GM18873 (cell line): ENCODE measurements around the gene COQ6.
"Not testable (repeated sequence)": the region's sequence is repeated elsewhere in the genome, so short reads cannot be mapped to it uniquely, and the experiment has no call there.

Experiments
- ATAC-seq: cut with Tn5 transposase; IDR thresholded peaks from one replicate; pipeline ENCODE4 v1.9.1; 2021; ENCODE audit warnings: mild to moderate bottlenecking, moderate library complexity, moderate number of reproducible peaks; ENCODE audit not compliant: unreplicated experiment, low FRiP score

The COQ6 gene

DNA sequence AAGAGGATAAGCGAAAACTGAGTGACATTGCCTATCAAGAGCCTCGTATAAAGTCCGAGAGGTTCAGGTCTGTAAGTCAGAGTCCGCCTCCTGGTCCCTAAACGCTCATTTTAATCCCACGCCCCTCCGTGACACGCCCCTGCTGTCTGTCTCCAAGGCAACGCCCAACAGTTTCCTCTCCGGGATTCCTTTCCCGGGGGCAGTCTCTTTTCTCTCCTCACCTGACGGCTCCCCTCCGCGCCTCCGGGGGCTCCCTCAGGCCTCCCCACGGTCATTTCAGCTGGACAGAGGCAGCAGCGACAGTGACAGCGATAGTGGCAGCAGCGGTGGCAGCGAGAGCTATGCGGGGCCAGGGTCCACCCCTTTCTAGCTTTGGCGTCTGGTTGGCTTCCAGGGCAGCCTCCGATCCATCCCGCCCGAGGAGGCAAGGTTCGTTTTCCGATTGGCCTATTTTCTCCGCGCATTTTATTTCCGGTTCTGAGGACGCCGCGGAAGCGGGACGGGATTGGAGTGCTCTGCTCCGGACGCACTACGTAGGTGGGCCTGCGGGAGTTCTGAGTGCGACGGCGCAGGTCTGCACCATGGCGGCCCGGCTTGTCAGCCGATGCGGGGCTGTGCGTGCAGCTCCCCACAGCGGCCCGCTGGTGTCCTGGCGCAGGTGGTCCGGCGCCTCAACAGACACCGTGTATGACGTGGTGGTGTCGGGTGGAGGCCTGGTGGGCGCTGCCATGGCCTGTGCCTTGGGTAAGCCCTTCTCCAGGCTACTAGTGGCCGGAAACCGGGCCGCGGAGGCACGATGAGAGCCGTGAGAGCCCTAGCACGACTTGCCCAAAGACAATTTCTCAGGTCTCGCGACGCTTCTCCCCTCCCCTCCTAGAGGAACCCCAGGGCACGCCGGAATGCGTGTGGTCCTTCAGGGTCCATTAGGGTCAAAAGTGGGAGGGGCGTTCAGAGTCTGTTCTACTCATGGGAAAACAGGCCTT, at the start of gene COQ6, which contains the start of gene FAM161B:
TSS of gene COQ6 (plus strand) at position 551 of the 983 bp plus-strand sequence. CDS start at position 582, 31 bp downstream.
TSS of gene FAM161B (minus strand) at position 343 of the 983 bp plus-strand sequence. CDS start at position 275, 68 bp downstream.
- ATAC-seq: peak; percentile 77

DNA sequence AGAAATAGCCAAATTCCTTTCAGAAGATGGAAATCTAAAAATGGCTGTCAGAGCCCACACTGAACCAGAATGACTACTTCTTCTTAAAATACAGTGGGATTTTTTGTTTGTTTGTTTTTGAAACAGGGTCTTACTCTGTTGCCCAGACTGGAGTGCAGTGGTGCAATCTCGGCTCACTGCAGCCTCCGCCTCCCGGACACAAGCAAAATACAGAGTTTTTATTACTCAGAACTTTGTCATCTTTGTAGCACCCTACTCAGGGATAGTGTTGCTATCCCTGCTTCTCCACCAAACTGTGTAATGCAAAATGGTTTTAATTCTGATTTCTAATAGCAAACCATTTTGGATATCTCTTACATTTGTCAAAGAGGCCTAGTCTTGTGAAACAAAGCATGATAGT, 47.1 kb upstream of the COQ6 start:
- no peak for ATAC-seq

DNA sequence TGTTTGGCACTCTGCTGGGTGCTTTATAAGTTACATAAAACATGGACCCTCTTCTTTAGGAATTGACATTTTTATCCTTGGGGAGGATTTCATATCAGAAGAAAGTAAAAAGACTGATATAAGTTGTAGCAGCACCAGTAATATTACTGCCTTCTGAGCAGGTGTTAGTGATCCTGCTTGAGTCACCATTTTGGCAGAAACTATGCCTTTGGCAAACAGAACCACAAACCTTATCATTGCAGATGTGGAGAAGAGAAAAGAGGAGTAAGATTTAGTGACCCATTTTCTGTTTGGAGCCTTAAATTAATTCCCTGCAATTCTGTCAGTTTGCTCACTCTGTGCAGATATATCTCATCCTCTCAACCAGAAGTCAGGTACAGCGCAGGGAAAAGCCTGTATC, 40.4 kb upstream of the COQ6 start:
- no peak for ATAC-seq

DNA sequence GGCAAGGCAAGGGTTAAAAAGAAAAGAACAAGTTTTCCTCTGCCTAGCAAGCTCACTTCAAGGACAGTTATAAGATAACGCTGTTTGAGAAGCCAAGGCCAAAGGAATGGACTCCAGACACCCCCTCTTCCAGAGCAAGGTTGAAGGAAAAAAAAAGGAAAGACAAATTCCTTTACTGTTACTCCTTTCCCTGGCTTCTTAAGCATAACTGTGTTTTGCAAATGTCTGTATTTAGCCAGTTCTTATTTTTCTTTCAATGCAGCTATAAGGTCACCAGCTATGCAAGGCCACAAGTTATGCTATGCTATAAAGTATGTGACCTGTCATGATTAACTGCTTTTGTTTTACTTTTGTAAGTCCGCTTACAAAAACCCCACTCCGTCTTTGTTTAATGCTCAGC, 36.8 kb upstream of the COQ6 start:
- no peak for ATAC-seq

DNA sequence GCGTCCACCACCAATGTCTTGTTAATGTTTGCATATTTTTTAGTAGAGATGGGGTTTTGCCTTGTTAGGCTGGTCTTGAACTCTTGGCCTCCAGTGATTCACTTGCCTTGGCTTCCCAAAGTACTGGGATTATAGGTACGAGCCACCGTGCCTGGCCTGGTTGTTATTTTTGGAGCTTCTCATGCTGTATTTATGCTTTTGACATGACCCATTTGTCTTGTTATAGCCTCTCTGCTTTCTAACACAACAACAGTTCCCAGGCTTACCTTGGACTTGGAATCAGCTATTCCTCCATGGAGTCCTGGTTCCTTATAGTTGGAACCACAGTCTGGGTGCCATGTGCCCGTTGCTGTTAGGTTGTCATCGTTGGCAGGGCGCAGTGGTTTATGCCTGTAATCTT, 33.8 kb upstream of the COQ6 start:
- ATAC-seq: no peak

DNA sequence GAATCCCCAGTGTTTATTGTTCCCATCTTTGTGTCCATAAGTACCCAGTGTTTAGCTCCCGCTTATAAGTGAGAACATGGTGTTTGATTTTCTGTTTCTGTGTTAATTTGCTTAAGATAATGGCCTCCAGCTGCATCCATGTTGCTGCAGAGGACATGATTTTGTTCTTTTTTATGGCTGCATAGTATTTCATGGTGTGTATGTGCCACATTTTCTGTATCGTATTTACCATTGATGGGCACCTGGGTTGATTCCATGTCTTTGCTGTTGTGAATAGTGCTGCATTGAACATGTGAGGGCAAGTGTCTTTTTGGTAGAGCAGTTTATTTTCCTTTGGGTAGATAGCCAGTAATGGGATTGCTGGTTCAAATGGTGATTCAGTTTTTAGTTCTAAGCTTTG, 30.6 kb upstream of the COQ6 start:
- ATAC-seq: not testable (repeated sequence)

DNA sequence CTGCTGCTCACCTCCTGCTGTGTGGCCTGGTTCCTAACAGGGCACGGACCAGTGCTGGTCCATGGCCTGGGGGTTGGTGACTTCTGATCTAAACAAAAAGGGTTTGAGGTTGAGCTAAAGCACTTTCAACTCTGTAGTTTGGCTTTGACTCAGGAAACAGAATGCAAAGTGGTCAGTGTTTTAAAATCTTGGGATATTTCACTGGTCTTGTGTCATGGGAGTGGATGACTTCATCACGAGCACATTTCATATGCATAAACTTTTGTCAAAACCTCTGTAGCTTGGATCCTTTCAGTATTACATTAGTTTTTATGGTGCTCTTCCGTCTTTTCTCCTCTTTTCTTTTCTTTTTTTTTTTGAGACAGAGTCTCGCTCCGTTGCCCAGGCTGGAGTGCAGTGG, 25.8 kb upstream of the COQ6 start:
- ATAC-seq: no peak

DNA sequence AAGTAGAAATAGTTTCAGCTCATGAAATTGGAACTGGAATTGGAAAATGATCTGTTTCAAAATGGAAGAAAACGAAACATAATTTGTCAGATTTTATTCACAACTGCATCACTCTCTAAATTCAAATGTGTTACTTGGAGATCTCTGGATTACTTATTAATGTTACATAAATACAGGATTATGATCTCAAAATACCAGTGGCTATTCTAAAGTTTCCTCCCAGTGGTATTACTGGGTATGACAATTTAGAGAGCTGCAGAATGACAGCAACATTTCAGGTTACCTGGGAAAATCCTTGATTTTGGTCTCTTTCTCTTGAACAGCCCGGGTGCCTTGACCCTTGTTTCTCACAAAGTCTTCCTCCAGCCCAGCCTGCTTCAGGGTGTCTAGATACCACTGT, 14.4 kb upstream of the COQ6 start:
- no peak for ATAC-seq

DNA sequence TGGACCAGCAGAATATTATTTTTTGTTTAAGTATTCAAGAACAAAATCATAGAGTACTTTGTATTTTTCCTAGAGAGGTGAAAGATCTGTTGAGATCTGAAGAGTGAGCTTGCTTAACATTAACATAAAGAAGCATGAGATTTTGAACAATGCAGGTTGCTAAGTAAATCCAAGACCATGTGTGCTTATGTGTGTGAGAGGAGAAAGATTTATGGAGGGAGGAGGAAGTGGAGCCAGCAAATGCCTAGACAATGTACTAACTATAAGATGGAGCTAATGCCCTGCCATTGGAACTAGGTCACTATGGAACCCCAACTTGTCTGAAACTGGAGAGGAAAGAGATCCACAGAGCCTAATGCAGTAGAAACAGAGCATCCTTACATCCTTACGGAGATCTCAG, 13.6 kb upstream of the COQ6 start:
- no peak for ATAC-seq

DNA sequence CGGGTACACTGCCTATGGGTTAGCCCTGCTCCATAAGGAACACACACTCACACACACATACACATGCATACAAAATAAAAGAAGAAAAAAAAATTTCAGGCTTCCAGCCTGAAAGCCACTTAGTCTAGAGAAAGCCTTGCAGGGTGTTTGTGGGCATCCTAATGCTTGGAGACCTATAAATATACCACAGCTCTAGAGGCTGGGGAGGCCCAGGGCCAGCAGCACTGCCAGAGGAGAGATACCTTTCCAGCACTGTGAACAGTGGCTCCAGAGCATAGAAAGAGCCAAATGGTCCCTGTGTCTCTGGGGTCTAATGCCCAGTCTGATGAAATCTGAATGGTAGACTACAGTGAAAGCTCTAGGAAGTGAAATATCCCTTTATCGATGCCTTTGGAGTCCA, 13.1 kb upstream of the COQ6 start:
- ATAC-seq: no peak

DNA sequence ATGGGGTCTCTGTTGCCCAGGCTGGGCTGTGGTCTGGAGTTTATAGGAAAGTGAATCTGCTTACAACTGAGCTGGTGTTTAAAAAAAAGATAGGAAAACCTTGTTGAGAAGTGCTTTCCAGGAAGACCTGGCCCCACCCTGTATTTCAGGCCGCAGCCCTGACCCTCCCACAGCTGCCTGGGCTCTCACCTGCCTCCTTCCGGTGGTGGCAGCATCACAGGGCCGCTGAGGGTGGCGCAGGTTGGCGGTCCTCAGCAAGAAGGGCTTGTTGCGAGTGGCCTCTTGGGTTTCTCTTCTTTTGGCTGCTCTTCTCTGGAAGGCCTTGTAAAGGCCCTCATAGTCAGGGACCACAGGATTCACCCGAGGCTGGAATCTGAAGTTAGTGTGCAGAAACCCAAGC, 7.9 kb upstream of the COQ6 start:
- no peak for ATAC-seq

DNA sequence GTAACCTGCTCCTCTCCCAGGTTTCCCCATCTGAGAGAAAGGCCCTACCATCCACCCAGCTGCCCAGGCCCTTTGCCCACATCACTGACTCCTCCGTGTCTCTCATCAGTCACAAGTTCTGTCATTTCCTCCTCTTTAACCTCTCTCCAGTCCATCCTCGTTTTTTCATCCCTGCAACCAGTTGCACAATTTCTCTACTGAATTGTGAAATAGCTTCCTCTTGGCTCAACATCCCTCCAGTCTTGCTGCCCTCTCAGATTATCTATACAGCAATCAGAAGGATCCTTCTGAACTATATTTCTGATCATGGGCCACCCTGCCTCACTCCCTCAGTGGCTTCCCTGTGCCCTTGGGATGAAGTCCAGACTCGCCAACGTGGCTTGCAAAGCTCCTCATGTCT, 7.0 kb upstream of the COQ6 start:
- ATAC-seq: no peak

DNA sequence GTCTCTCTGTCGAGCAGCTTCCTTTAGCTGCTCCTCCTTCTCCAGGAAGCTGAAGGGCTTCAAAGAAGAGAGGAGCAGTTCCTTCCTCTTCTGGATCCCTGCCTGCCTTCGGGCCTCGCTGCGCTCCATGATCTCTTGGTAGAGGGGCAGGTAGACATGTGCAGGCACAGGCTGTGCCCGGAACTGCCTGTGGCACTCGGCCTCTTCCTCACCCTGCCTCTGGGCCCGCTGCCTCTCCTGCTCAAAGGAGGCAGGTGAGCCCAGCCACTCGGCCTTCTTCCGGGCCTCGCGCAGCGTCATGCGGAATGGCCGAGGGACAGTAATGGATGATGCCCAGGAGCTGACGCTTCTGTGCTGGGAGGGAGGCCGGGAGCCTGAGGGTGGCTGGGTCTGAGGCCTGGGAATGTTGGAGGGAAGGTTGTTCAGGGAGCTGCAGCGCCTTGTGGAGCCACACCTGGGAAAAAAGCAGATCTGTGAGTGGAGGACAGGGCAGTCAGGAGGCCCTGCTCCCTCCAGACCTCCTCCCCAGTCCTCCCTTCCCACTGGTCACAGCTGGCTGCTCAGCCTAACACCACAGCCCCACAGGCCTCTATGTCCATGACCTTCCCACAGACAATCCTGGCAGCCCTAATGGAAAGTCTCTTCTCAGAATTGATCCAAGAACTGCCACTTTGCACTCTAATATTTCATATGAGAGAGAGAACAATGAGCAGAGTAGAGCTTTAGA, 5.5 kb upstream of the COQ6 start:
- no peak for ATAC-seq

DNA sequence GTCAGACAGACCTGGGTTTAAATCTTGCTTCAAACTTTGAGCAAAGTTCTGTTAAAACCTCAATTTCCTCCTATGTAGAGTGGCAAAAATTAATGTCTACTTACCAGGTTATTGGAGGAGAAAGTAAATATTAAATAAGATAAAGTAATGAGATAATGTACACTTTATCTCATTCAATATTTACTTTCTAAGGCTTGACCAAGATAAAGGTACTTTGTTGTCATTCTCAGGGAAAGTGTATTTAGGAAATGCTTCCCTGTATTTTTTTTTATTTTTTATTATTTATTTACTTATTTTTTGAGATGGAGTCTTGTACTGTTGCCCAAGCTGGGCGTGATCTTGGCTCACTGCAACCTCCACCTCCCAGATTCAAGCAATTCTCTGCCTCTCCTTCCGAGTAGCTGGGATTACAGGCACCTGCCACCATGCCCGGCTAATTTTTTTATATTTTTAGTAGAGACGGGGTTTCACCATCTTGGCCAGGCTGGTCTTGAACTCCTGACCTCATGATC, 4.9 kb upstream of the COQ6 start:
- no peak for ATAC-seq

DNA sequence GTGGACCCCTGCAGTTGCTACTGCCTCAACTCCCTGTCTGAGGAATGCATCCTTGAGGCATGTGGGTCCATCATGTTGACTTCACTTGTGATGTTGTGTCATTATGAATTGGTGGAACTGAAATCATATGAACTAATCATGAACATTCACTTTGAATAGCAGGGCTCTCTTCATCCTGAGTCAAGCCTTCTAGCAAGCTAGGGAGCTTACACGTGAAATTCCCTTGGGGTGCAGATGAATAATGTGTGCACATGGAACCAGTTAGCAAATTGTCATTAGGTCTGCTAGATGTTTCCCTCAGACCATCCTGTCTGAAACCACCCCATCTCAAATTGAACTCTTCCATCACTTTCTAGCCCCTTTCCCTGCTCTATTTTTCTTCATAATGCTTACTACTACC, 3.6 kb downstream of the COQ6 start:
- no peak for ATAC-seq

DNA sequence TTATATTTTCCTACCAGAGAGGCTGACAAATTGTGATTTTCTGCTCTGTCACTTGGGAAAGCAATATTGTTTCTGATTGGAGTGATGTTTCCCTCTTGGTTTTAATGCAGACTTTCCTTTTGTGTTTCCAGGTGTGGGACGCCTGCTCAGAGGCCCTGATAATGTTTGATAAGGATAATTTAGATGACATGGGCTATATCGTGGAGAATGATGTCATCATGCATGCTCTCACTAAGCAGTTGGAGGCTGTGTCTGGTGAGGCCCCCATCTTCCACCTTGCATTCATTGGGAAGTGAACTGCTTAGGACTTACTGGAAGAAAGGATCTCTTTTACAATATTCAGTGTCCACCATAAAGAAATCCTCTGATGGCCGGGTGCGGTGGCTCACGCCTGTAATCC, 5.6 kb downstream of the COQ6 start:
- ATAC-seq: no peak

DNA sequence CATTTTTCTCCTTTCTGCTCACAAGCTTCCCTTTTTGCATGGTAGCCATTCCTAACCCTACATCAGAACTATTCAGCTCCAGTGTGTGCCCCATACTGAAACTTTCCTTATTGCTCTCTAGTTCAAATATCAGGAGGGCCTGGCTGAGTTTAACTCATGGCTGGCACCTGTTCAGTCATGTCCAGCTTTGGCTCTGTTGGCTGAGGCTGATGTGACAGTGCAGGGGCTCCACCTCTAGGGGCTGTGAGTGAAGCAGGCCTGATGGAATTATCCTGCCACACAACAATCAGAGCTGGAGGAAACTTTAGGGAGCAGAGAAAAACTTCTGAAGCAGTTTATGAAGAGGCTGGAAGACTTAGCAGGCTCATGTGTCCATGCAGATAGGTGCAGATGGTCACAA, 8.5 kb downstream of the COQ6 start:
- no peak for ATAC-seq

DNA sequence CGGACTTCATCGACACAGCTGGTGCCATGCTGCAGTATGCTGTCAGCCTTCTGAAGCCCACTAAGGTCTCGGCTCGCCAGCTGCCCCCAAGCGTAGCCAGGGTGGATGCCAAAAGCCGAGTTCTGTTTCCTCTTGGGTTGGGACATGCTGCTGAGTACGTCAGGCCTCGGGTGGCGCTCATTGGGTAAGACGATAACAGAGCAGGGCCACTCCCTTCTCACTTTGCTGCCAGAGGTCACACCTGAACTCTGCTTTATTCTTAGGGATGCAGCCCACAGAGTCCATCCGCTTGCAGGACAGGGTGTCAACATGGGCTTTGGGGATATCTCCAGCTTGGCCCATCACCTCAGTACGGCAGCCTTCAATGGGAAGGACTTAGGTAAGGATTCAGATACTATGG, 11.1 kb downstream of the COQ6 start:
- no peak for ATAC-seq

DNA sequence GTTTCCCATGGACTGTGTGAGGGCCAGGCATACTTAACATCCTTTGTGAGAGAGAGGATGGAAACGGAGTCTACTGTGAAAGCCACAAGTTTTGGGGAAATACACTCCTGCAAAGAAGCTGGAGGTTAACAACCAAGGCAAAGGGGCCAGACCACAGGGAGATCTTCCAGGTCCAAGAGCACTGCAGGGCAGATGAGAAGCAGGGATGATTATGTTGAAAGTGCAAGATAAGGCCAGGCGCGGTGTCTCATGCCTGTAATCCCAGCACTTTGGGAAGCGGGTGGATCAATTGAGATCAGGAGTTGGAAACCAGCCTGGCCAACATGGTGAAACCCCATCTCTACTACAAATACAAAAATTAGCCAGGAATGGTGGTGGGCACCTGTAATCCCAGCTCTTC, 15.1 kb downstream of the COQ6 start:
- ATAC-seq: no peak

DNA sequence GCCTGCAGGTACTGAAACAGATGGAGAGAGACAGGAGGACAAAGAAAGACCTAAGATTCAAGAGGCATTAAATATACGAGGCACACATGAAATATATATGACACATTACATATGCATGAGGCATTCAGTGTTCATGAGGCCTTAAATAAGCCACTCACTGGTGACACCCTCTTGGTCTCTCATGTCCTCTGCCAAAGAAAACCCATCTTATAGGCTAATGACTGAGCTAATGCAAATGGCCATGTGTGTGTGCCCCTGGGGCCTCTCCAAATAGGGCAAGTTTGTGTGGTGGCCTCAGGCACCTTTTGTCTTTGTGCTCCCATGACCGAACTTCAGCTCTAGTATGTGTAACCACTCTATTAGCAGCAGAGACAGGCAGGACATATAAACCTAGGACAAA, 18.8 kb downstream of the COQ6 start:
- ATAC-seq: no peak

DNA sequence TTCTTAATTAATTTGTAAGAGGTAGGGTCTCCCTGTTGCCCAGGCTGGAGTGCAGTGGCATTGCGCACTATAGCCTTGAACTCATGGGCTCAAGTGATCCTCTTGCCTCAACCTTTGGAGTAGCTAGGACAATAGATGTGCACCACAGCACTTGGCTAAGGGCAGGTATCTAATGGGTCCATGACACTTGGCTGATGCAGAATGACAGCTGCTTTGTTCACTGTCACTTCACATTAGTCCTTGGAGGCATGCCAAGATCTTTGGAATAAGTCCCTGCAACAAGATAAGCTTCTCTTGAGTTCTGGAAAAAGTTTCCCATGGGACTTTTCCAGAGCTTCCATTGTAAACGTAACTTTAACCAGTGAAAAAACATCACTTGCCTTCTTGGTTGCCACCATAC, 23.4 kb downstream of the COQ6 start:
- no peak for ATAC-seq
